ENCODE data around the gene CCDC27.

GRCh38 chr1:3711381-3711779, 40.9 kb upstream of the CCDC27 start:
- TF ChIP-seq CTCF (IDR thresholded peaks at IDR 0.05) = no peak
- TF ChIP-seq POLR2A (IDR thresholded peaks at IDR 0.05) = no peak
